A549 (cell line): ENCODE data around the gene SSH2. TPM values are rescaled to one million over a fixed set of nuclear protein-coding genes. Genes with fewer than 3 reads are reported as not detected.
A peak's percentile ranks its signal among the peaks of the same experiment; 100 is the strongest.

Source experiments
- ATAC-seq, 2 experiments: fragments of 200-7000 bp in 1 of 2; fragments of >200 bp in 1 of 2; cut with Nextera tagmentation in 1 of 2; cut with Tn5 transposase in 1 of 2; 3 replicates each; pipeline versions ENCODE4 v1.8.0 to v1.9.1; 2018 to 2020; ENCODE audit warnings: mild to moderate bottlenecking in 1 of 2, moderate library complexity in 1 of 2
- CTCF ChIA-PET: fragments of 300-600 bp; sonication (Branson Sonifier 250); formaldehyde crosslinking; extraction: SDS; loops from one replicate; lab custom pipeline; 2021; ENCODE audit warnings: antibody characterized with exemption, inconsistent platforms; lab: Yijun Ruan, JAX
- POLR2A ChIA-PET: fragments of 350-600 bp; formaldehyde crosslinking; extraction: SDS; loops from one replicate; lab custom pipeline; 2021; ENCODE audit warnings: antibody characterized with exemption, inconsistent platforms; lab: Yijun Ruan, JAX
- DNase-seq, 2 experiments: peaks; one replicate each; pipeline versions ENCODE4 v3.0.0 to v3.0.0-alpha.2; 2011 to 2016; ENCODE audit warnings: low read depth in 1 of 2, low spot score in 1 of 2
- FAIRE-seq: peaks from 2 replicates; lab custom pipeline; 2011; peaks lifted over from hg19 to GRCh38; lab: Jason Lieb, UNC
- H3K27ac ChIP-seq, 2 experiments: fragments of >200 bp; sonication (Bioruptor Twin); formaldehyde crosslinking; 3 replicates each; pipeline ENCODE4 v1.5.1; 2016 to 2017
- H3K4me1 ChIP-seq: fragments of >200 bp; sonication (Bioruptor Twin); formaldehyde crosslinking; 3 replicates; pipeline ENCODE4 v1.6.1; 2016
- H3K4me2 ChIP-seq: fragments of >200 bp; sonication (Bioruptor Twin); formaldehyde crosslinking; 3 replicates; pipeline ENCODE4 v1.6.1; 2016
- H3K4me3 ChIP-seq: fragments of >200 bp; sonication (Bioruptor Twin); formaldehyde crosslinking; 3 replicates; pipeline ENCODE4 v1.5.1; 2016
- H3K9me3 ChIP-seq: fragments of >200 bp; sonication (Bioruptor Twin); formaldehyde crosslinking; 3 replicates; pipeline ENCODE4 v1.6.1; 2016
- BCL3 ChIP-seq: fragments of >200 bp; sonication (Bioruptor Twin); formaldehyde crosslinking; IDR thresholded peaks from 3 replicates; pipeline ENCODE4 v1.6.1; 2016
- CBX2 ChIP-seq: fragments of 200-600 bp; sonication (generic); IDR thresholded peaks from 2 replicates; pipeline ENCODE4 v1.6.1; 2016; ENCODE audit warnings: low read depth, mild to moderate bottlenecking, borderline replicate concordance
- CBX8 ChIP-seq: fragments of 200-600 bp; sonication (generic); IDR thresholded peaks from 2 replicates; pipeline ENCODE4 v1.6.1; 2016
- CEBPB ChIP-seq, 2 experiments: fragments of >200 bp in 1 of 2; sonication (Bioruptor Twin) in 1 of 2; formaldehyde crosslinking in 1 of 2; IDR thresholded peaks; 2 replicates each; pipeline ENCODE4 v1.6.1; 2012 to 2016
- CTCF ChIP-seq: fragments of >200 bp; sonication (Bioruptor Twin); formaldehyde crosslinking; IDR thresholded peaks from 3 replicates; pipeline ENCODE4 v1.5.1; 2016
- HES2 ChIP-seq: fragments of >200 bp; sonication (Bioruptor Twin); formaldehyde crosslinking; IDR thresholded peaks from 2 replicates; pipeline ENCODE4 v1.6.1; 2016
- HEYL ChIP-seq: fragments of 250-450 bp; sonication (Bioruptor Pico); IDR thresholded peaks from 2 replicates; pipeline ENCODE4 v1.8.0; 2021; ENCODE audit warnings: mild to moderate bottlenecking, moderate library complexity
- HMGXB4 ChIP-seq: fragments of 250-450 bp; sonication (Bioruptor Pico); IDR thresholded peaks from 2 replicates; pipeline ENCODE4 v1.5.0; 2021; ENCODE audit warnings: mild to moderate bottlenecking, moderate library complexity, borderline replicate concordance
- HOXA7 ChIP-seq: fragments of 250-450 bp; sonication (Bioruptor Pico); IDR thresholded peaks from 2 replicates; pipeline ENCODE4 v1.5.0; 2020; ENCODE audit warnings: mild to moderate bottlenecking, moderate library complexity
- MAZ ChIP-seq: fragments of 150-350 bp; IDR thresholded peaks from 2 replicates; pipeline ENCODE4 v1.6.1; 2014; ENCODE audit warnings: antibody characterized with exemption, low read depth, low read length, borderline replicate concordance
- PHF8 ChIP-seq: fragments of 200-600 bp; sonication (generic); IDR thresholded peaks from 2 replicates; pipeline ENCODE4 v1.6.1; 2016; ENCODE audit warnings: low read depth, mild to moderate bottlenecking, antibody characterized with exemption, moderate library complexity, borderline replicate concordance
- POLR2A ChIP-seq: IDR thresholded peaks from 2 replicates; pipeline ENCODE4 v1.6.1; 2012; ENCODE audit warnings: mild to moderate bottlenecking, low read length
- RCOR1 ChIP-seq: fragments of 150-350 bp; IDR thresholded peaks from 2 replicates; pipeline ENCODE4 v1.6.1; 2014; ENCODE audit warnings: antibody characterized with exemption, low read length, low read depth
- RNF2 ChIP-seq: fragments of 200-600 bp; sonication (generic); IDR thresholded peaks from 2 replicates; pipeline ENCODE4 v1.6.1; 2016; ENCODE audit warnings: low read depth, mild to moderate bottlenecking, antibody characterized with exemption, moderate library complexity, borderline replicate concordance
- SREBF2 ChIP-seq: fragments of 450-650 bp; IDR thresholded peaks from 2 replicates; pipeline ENCODE4 v1.6.1; 2014; ENCODE audit warnings: mild to moderate bottlenecking, moderate library complexity
- TFCP2L1 ChIP-seq: fragments of 250-450 bp; sonication (Bioruptor Pico); IDR thresholded peaks from 2 replicates; pipeline ENCODE4 v1.5.0; 2021; ENCODE audit warnings: mild to moderate bottlenecking
- TP53 ChIP-seq: fragments of 250-450 bp; sonication (Bioruptor Pico); IDR thresholded peaks from 2 replicates; pipeline ENCODE4 v1.5.0; 2021; ENCODE audit warnings: mild to moderate bottlenecking, moderate library complexity
- ZC3H11A ChIP-seq: fragments of 450-650 bp; IDR thresholded peaks from 2 replicates; pipeline ENCODE4 v1.6.1; 2014; ENCODE audit warnings: antibody characterized with exemption, mild to moderate bottlenecking
- WGBS: methylation state at CpG from one replicate; pipeline ENCODE4 v1.1.6; 2017; ENCODE audit errors: missing lambda C conversion rate; 5-methylcytosine and 5-hydroxymethylcytosine counted together
- polyA plus RNA-seq, 4 experiments: library from polyadenylated mRNA; depleted of rRNA in 3 of 4; stranded (reverse); fragments of >200 nt; fragmentation: RNase III in 1 of 4; extraction: RNeasy Plus Mini Kit Qiagen cat#74134 plus additional on column Dnase treatment in 1 of 4; gene quantifications; 2 replicates in 3 of 4; 3 replicates in 1 of 4; pipeline ENCODE4 v1.2.3, GENCODE V29; 2011 to 2017

Gene SSH2
- polyA plus RNA-seq, 2 of the 4 experiments (the other 2 are of a cell fraction), result 20.7 to 24.5 TPM

- H3K4me1 ChIP-seq, result peaks cover 47% of the 10 kb centered on the region
- ATAC-seq (no peak), DNase-seq (no peak), FAIRE-seq (no peak)
- peak overlapping the region in 1 of 2 experiments; percentile 32; a peak in 1 of 6 replicates for H3K27ac ChIP-seq
- ChIA-PET CTCF (interaction anchor here (0.8 to 10.1 kb wide), 13 partner anchors 15 to 451 kb away, joined by 3 to 222 read pairs (median 12); partner anchors contain the start of gene SSH2), POLR2A (interaction anchor here (0.7 kb wide), 1 partner anchor 108 kb away, joined by 4 read pairs; no protein-coding TSS in a partner anchor)
- H3K4me2 ChIP-seq, result no peak overlapping the region
- no peak overlapping the region for H3K4me3 ChIP-seq
- no peaks in the 10 kb centered on the region for H3K9me3 ChIP-seq
- TF ChIP-seq RNF2 (no peak), CEBPB (IDR thresholded peaks at IDR 0.05) (no peak)
- 78% methylated on average over 2 of the region's 2 CpGs for WGBS
Measured at GRCh38 chr17:29642171-29642611, 287.8 kb downstream of the SSH2 start.

- Histone ChIP-seq H3K9me3 (no peaks in the 10 kb centered on the region), H3K4me3 (no peak overlapping the region), H3K4me2 (no peak overlapping the region; the same call in 2 of the 3 replicates), H3K4me1 (peaks cover 47% of the 10 kb centered on the region), H3K27ac (peak overlapping the region in 1 of 2 experiments; percentile 82; a peak in 3 of 6 replicates)
- 73% methylated on average over 7 of the region's 7 CpGs for WGBS
- TF ChIP-seq TP53 (no peak), CEBPB (IDR thresholded peaks at IDR 0.05) (no peak), HEYL (CRISPR knock-in tag) (no peak), CBX8 (no peak), ZC3H11A (no peak), SREBF2 (no peak), MAZ (no peak), CTCF (no peak), RCOR1 (no peak), CBX2 (no peak), HMGXB4 (CRISPR knock-in tag) (no peak), RNF2 (no peak), PHF8 (no peak), HES2 (no peak), BCL3 (no peak), HOXA7 (CRISPR knock-in tag) (no peak), POLR2A (no peak), TFCP2L1 (CRISPR knock-in tag) (no peak)
- DNase-seq (no peak), FAIRE-seq (no peak), ATAC-seq (no peak)
- CTCF ChIA-PET, result interaction anchor here (0.8 to 10.1 kb wide), 14 partner anchors 10 to 452 kb away, joined by 3 to 222 read pairs (median 16); partner anchors contain the start of gene SSH2
- POLR2A ChIA-PET, result interaction anchor here (2.1 to 3.2 kb wide), 2 partner anchors 120 to 290 kb away, joined by 16 to 39 read pairs; partner anchors contain the start of gene SSH2
Measured at GRCh38 chr17:29640981-29641642, 288.9 kb downstream of the SSH2 start.
